Neuronal stem cell (in vitro differentiated cells): ENCODE measurements around the gene CUX1.
A peak's percentile ranks its signal among the peaks of the same experiment; 100 is the strongest.

ENCODE experiments used
- DNase-seq: peaks from one replicate; pipeline ENCODE4 v3.0.0-alpha.2; 2013; ENCODE audit warnings: low spot score
- H2AFZ ChIP-seq: one replicate; pipeline ENCODE4 v1.6.1; 2013; ENCODE audit warnings: mild to moderate bottlenecking, low read length, inconsistent platforms
- H2AK5ac ChIP-seq: 2 replicates; pipeline ENCODE4 v1.6.1; 2013; ENCODE audit warnings: low read depth, mild to moderate bottlenecking, inconsistent platforms, low read length, moderate library complexity, mixed read lengths
- H2BK120ac ChIP-seq: 2 replicates; pipeline ENCODE4 v1.6.1; 2013; ENCODE audit warnings: low read depth, mild to moderate bottlenecking, inconsistent platforms, low read length, moderate library complexity, mixed read lengths
- H2BK12ac ChIP-seq: one replicate; pipeline ENCODE4 v1.6.1; 2013; ENCODE audit warnings: low read length, inconsistent platforms
- H2BK15ac ChIP-seq: 2 replicates; pipeline ENCODE4 v1.6.1; 2013; ENCODE audit warnings: mild to moderate bottlenecking, low read length, inconsistent platforms, mixed read lengths
- H2BK5ac ChIP-seq: one replicate; pipeline ENCODE4 v1.6.1; 2013; ENCODE audit warnings: inconsistent platforms, mild to moderate bottlenecking, low read length, moderate library complexity
- H3K14ac ChIP-seq: one replicate; pipeline ENCODE4 v1.6.1; 2013; ENCODE audit warnings: low read length, inconsistent platforms
- H3K18ac ChIP-seq: 2 replicates; pipeline ENCODE4 v1.6.1; 2013; ENCODE audit warnings: low read length, inconsistent platforms
- H3K23ac ChIP-seq: 2 replicates; pipeline ENCODE4 v1.6.1; 2013; ENCODE audit warnings: low read depth, mild to moderate bottlenecking, mixed read lengths, low read length, inconsistent platforms; ENCODE audit not compliant: poor library complexity
- H3K27ac ChIP-seq: replicated peaks from 3 replicates; pipeline ENCODE4 v1.5.1; 2013; ENCODE audit warnings: low read length, inconsistent platforms
- H3K27me3 ChIP-seq, 3 experiments: 2 replicates each; pipeline ENCODE4 v1.6.1; 2013; ENCODE audit warnings: low read length in 3 of 3, mild to moderate bottlenecking in 2 of 3, inconsistent platforms in 1 of 3, low read depth in 1 of 3, mixed read lengths in 1 of 3, moderate library complexity in 1 of 3; ENCODE audit not compliant: control insufficient read depth in 3 of 3, insufficient read depth in 3 of 3
- H3K36me3 ChIP-seq, 2 donors: replicated peaks in 1 of 2; 2 replicates each; pipeline ENCODE4 v1.6.1; 2013; ENCODE audit warnings: low read length in 2 of 2; ENCODE audit not compliant: control insufficient read depth in 2 of 2, insufficient read depth in 2 of 2
- H3K4ac ChIP-seq: 2 replicates; pipeline ENCODE4 v1.6.1; 2013; ENCODE audit warnings: inconsistent platforms, mild to moderate bottlenecking, low read length, moderate library complexity
- H3K4me1 ChIP-seq, 2 donors: 1 replicate in 1 of 2; 2 replicates in 1 of 2; pipeline ENCODE4 v1.6.1; 2013; ENCODE audit warnings: low read length in 2 of 2, low read depth in 1 of 2; ENCODE audit not compliant: control insufficient read depth in 2 of 2, insufficient read depth in 1 of 2
- H3K4me2 ChIP-seq: one replicate; pipeline ENCODE4 v1.6.1; 2013; ENCODE audit warnings: mild to moderate bottlenecking, low read length, inconsistent platforms; ENCODE audit not compliant: insufficient read depth, poor library complexity, severe bottlenecking
- H3K4me3 ChIP-seq, 2 donors: 2 replicates each; pipeline ENCODE4 v1.5.1; 2013; ENCODE audit warnings: low read length in 2 of 2, mild to moderate bottlenecking in 2 of 2, inconsistent platforms in 1 of 2, moderate library complexity in 1 of 2
- H3K79me1 ChIP-seq: one replicate; pipeline ENCODE4 v1.6.1; 2013; ENCODE audit warnings: low read depth, mild to moderate bottlenecking, inconsistent platforms, low read length, moderate library complexity
- H3K9ac ChIP-seq: one replicate; pipeline ENCODE4 v1.6.1; 2013; ENCODE audit warnings: mild to moderate bottlenecking, low read depth, low read length, inconsistent platforms; ENCODE audit not compliant: poor library complexity
- H3K9me3 ChIP-seq, 2 donors: replicated peaks in 1 of 2; 2 replicates each; pipeline versions ENCODE3 to v1.6.1; 2013; ENCODE audit warnings: low read length in 2 of 2, mild to moderate bottlenecking in 2 of 2, inconsistent platforms in 1 of 2, low read depth in 1 of 2, mixed read lengths in 1 of 2, moderate library complexity in 1 of 2; ENCODE audit not compliant: control insufficient read depth in 2 of 2, insufficient read depth in 1 of 2
- H4K8ac ChIP-seq: one replicate; pipeline ENCODE4 v1.6.1; 2013; ENCODE audit warnings: low read depth, mild to moderate bottlenecking, inconsistent platforms, low read length, moderate library complexity
- H4K91ac ChIP-seq: one replicate; pipeline ENCODE4 v1.6.1; 2013; ENCODE audit warnings: low read length, low read depth, mild to moderate bottlenecking, inconsistent platforms; ENCODE audit not compliant: poor library complexity
- WGBS, 2 donors: extraction: QIAGEN DNeasy Blood & Tissue Kit; methylation state at CpG; one replicate each; pipeline ENCODE4 v1.1.7; 2013; ENCODE audit warnings: missing lambda C conversion rate in 2 of 2, mixed read lengths in 1 of 2; ENCODE audit not compliant: insufficient read length in 2 of 2, insufficient replicate concordance in 1 of 2; ENCODE audit errors: extremely low coverage in 2 of 2; 5-methylcytosine and 5-hydroxymethylcytosine counted together

Gene CUX1

DNA sequence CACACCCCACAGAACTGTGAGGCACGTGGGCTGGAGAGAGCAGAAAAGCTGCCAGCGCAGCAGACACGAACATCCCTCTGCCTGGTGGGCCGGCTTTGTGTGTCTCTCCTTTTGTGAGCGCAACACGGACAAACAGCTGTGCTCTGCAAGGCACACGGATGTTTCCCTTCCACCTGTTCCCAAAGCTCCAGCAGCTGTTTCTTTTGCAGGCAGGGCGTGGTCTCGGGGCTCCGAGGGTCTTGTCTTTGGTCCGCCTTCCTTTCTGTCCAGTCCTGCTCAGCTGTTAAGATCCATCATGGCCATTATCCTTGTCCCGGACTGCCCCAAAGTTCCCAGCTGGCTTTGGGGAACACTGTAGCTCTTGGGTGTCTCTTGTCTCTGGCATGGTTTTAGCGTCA lies 436.5 kb downstream of the CUX1 start:
- Histone ChIP-seq H3K4me1 (peaks cover 17 to 31% of the 10 kb centered on the region in 2 donors), H3K9ac (peak overlapping the region; percentile 45), H3K4me3 (no peak overlapping the region), H2AFZ (no peak overlapping the region), H3K27me3 (no peaks in the 10 kb centered on the region), H2AK5ac (peak overlapping the region; percentile 20), H3K18ac (peak overlapping the region; percentile 24), H3K4ac (no peak overlapping the region), H2BK15ac (no peak overlapping the region), H2BK120ac (no peak overlapping the region), H3K23ac (no peak overlapping the region), H3K14ac (no peak overlapping the region), H2BK5ac (no peak overlapping the region), H3K36me3 (peaks cover 0 to 14% of the 10 kb centered on the region in 2 donors), H3K27ac (peak overlapping the region; percentile 10), H4K91ac (no peak overlapping the region), H2BK12ac (no peak overlapping the region), H4K8ac (no peak overlapping the region), H3K9me3 (peaks cover 0 to 2% of the 10 kb centered on the region in 2 donors), H3K79me1 (no peaks in the 10 kb centered on the region), H3K4me2 (no peak overlapping the region)
- no peak for DNase-seq
- no CpG with 5 or more reads among the region's 13 CpGs for WGBS, 2 donors

DNA sequence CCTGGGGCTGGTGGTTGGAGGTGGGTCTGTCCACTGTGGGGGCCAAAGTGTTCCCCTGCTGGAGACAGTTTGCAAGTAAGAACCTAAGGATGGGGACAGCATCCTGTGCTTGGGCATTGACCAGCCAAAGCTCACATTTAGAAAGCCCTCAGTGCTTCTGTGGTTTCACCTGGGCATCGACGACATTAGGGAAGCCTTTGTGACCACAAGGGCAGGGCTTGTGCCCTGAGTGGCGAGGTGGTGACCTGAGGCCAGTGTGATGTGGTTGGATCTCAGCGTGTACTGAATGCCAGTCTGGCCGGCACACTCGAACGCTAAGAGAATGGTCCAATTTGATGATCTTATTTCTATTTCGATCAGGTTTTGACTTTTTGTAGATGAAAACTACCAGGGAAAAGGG lies 437.1 kb downstream of the CUX1 start:
- Histone ChIP-seq H2BK12ac (no peak overlapping the region), H3K23ac (no peak overlapping the region), H2BK120ac (no peak overlapping the region), H4K8ac (no peak overlapping the region), H3K4me2 (no peak overlapping the region), H3K4ac (no peak overlapping the region), H4K91ac (no peak overlapping the region), H2AFZ (no peak overlapping the region), H3K27ac (no peak overlapping the region), H2AK5ac (no peak overlapping the region), H3K36me3 (peaks cover 0 to 10% of the 10 kb centered on the region in 2 donors), H3K9ac (no peak overlapping the region), H3K27me3 (no peaks in the 10 kb centered on the region), H3K79me1 (no peaks in the 10 kb centered on the region), H2BK5ac (no peak overlapping the region), H2BK15ac (no peak overlapping the region), H3K18ac (peak overlapping the region; percentile 24), H3K14ac (no peak overlapping the region), H3K9me3 (peaks cover 0 to 2% of the 10 kb centered on the region in 2 donors), H3K4me3 (no peak overlapping the region), H3K4me1 (peaks cover 17 to 31% of the 10 kb centered on the region in 2 donors)
- WGBS, 2 donors = no CpG with 5 or more reads among the region's 8 CpGs
- DNase-seq = no peak

DNA sequence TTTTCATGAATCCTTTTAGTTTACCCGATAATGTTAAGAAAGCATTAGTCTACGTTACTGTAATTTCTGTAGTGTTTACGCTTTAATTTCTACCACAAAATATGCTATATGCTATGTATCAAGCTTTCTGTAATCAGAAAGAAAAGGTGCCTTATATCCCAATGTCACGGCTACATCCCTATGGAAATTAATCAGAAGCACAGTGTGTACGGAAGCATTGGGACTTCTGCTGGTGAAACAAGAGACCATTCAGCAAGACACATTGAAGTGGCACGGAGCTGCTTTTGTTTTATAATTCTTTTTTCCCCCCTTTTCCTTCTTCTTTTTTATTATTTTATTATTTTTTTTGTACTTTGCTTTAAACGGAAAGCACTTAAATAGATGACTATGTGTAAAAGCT lies 438.1 kb downstream of the CUX1 start:
- Histone ChIP-seq H3K36me3 (peaks cover 0 to under 1% of the 10 kb centered on the region in 2 donors), H3K27me3 (no peaks in the 10 kb centered on the region), H3K4ac (no peak overlapping the region), H3K9ac (no peak overlapping the region), H2AFZ (no peak overlapping the region), H3K9me3 (peaks cover 0 to 2% of the 10 kb centered on the region in 2 donors), H4K91ac (no peak overlapping the region), H2BK5ac (no peak overlapping the region), H3K4me3 (no peak overlapping the region), H4K8ac (no peak overlapping the region), H2BK15ac (no peak overlapping the region), H2BK120ac (no peak overlapping the region), H3K27ac (no peak overlapping the region), H2BK12ac (no peak overlapping the region), H2AK5ac (no peak overlapping the region), H3K4me1 (peaks cover 12 to 26% of the 10 kb centered on the region in 2 donors), H3K18ac (no peak overlapping the region), H3K23ac (no peak overlapping the region), H3K4me2 (no peak overlapping the region), H3K14ac (no peak overlapping the region), H3K79me1 (no peaks in the 10 kb centered on the region)
- WGBS, 2 donors = no CpG with 5 or more reads among the region's 7 CpGs
- no peak for DNase-seq

DNA sequence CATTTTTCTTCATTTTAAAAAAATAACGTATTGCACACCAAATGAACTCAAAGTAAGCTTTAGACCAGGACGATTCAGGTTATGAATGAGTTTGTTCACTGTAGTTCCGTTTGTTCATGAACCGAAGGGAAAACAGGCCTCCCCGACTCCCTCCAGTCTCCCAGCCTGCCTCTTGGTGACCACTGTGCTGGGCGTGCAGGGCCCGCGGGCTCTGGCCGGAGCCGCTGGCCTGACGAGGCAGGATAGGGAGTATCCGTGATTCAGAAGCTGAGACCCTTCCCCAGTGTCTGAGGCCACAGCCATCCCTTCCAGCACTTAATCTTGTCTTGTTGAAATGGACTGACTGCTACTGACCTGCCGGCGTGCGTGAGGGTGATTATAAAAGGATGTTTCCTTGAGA lies 438.5 kb downstream of the CUX1 start:
- Histone ChIP-seq H3K9me3 (peaks cover 0 to 2% of the 10 kb centered on the region in 2 donors), H2BK12ac (no peak overlapping the region), H4K8ac (no peak overlapping the region), H3K4me3 (no peak overlapping the region), H3K79me1 (no peaks in the 10 kb centered on the region), H3K4me2 (no peak overlapping the region), H3K4ac (no peak overlapping the region), H2BK5ac (no peak overlapping the region), H2AK5ac (no peak overlapping the region), H2BK15ac (no peak overlapping the region), H3K27ac (no peak overlapping the region), H4K91ac (no peak overlapping the region), H3K27me3 (no peaks in the 10 kb centered on the region), H3K23ac (no peak overlapping the region), H3K36me3 (no peaks in the 10 kb centered on the region), H3K4me1 (peaks cover 14 to 28% of the 10 kb centered on the region in 2 donors), H3K14ac (no peak overlapping the region), H3K18ac (no peak overlapping the region), H3K9ac (no peak overlapping the region), H2BK120ac (no peak overlapping the region), H2AFZ (no peak overlapping the region)
- no peak for DNase-seq
- WGBS, 2 donors = no CpG with 5 or more reads among the region's 15 CpGs
